ENCODE results near the gene MMP25.
"Not testable (repeated sequence)": the region's sequence is repeated elsewhere in the genome, so short reads cannot be mapped to it uniquely, and the experiment has no call there.

MMP25 gene

GRCh38 chr16:3029491-3030221 is 16.7 kb upstream of the MMP25 start:
- no peak for DNase-seq (ENCODE audit: low spot score)

DNA sequence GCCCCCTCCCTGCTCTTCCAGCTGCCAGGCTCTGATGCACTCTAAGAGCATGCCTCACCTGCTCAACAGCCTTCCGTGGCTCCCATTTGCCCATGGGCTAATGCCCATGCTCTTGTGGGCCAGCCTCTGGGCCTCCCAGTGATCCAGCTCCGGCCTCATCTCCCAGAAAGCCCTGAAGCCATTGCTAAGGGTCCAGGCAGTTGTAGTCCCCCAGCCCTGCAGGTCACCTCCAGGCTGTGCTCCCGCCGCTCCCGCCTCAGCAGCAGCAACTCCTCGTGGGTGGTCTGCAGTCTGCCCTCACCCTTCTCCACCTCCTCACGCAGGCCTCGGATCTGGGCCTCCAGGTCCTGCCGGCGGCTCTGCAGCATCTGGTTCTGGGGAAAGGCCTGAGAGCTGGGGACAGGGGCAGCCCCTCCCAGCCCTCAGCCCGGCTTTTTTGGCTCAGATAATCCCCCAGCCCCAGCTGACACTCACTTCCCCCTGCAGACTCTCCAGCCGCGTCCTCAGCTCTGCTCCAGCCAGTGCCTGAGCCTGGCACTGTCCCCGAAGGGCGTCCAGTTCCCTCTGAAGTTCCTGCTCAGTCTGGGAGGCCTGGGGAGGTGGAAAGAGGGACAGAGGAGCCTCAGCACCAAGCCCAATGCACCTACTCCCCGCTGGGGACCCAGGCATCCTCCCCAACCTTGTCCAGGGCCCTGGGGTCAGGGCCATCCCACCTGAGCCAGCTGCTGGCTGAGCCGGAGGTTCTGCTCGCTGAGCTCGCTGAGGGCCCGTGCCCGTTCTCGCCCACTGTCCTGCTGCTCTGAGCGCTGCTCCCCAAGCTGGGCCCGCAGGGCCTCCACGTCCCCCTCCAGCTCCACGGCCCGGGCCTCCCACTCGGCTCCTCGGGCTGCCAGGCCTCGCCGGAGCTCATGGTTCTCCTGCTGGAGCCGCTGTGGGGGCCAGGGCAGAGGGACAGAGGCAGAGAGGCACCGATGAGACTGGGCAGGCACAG is 15.8 kb upstream of the MMP25 start:
- no peak for DNase-seq (ENCODE audit: low spot score)

DNA sequence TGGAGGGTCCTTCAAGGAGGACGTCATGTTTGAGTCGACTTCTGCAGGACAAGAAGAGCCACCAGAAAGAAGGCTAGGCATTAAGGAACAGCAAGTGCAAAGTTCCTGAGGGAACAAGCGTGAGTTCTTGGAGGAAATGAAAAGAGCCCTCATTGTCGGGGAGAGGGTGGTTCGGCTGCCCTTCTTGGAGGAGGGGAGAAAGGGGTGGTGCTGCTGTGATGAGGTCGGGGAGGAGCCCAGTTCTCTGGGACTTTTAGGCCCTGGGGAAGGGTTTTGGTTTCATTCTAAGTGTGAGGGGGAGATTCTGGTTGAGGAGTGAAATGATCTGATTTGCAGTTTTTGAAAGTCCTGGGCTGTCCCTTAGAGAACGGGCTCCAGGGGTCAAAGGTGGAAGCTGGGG is 13.7 kb upstream of the MMP25 start:
- DNase-seq (ENCODE audit: low spot score), result no peak

DNA sequence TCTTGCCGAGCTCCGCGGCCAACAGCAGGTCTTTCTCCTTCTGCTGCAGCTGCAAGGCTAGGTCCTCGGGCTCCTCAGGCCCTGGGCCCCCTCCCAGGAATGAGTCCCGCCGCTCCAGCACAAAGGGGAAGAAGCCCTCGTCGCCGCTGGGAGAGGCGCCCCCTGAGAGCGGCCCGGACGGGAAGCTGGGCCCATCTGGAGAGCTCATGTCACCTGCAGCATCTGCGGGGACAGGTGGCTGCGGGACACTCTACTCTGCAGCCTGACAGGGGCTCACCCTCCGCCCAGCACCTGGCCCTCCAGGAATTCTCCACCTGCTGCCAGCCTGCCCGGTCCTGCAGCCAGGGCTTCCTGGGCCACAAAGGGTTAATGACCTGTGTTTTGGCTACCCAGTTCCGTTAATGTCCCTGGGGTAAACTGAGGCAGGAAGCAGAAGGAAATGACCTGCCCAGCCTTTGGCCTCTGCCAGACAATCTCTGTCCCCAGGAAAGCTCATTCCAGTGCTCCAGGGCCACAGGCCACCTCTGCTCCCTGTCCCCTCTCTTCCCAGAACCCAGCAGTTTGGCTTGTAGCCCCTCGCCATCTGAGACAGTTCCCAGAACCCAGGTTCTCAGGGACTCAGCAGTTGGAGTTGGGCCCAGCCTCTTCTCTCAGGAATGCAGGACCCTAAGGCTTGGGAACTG is 10.9 kb upstream of the MMP25 start:
- DNase-seq (ENCODE audit: low spot score), result no peak

DNA sequence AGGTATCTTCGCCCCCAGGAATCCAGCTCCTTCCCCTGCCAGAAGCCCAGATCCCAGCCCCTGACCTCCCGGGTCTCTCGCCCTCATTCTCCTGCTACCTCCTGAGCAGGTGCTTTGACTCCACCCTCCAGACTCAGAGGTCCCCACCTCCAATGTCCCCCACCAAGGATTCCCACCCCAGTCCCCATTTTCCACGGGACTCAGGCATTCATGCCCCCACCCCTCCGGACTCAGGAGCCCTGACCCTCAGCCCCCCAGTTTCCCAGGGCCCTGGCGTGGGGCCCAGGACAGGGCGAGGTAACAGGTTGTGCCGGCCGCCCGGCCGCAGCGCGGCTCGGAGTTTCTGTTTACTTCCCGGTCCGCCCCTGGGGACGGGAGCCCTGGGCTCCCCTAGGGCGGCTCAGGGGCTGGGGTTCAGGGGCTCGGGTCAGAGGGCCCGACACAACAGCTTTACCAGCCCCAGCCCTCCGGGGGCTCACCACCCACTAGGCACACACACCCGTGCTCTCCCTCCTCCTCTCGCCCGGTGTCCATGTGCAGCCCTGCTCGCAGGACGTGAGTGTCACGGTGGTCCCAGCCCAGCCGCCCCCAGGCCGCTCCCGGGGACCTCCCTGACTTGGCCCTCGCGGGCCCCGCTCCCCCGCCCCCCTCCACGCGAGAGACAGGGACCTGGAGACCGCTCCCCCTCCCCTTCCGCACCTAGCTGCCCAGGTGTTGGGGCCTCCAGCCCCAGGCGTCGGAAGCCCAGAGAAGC is 10.2 kb upstream of the MMP25 start:
- no peak for DNase-seq (ENCODE audit: low spot score)

- no peak for DNase-seq (ENCODE audit: low spot score)
Measured at GRCh38 chr16:3036726-3037315, 9.5 kb upstream of the MMP25 start, which contains the start of gene BICDL2. Gene BICDL2 (minus strand): TSS chr16:3036944. CDS start chr16:3035496, 1,448 bp downstream.

DNA sequence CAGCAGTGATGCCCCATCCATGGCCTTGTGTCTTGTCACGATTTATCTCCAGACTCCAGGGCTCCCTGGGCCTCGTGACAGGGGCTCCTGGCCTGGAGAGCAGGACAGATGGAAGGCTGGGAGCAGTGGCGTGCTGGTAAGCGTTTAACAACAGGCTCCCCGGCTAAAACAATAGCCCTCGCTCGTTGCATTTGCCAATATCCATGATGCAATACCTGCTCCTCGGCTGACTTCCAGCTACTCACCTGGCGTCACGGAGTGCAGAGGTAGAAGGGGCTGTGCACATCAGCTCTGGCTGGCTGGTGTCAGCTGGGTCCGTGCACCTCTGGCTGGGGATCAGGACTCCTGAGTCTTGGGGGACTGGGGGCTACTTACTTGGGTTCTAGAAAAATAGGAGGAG is 8.1 kb upstream of the MMP25 start:
- DNase-seq (ENCODE audit: low spot score), result no peak

GRCh38 chr16:3038896-3039295 is 7.5 kb upstream of the MMP25 start:
- DNase-seq (ENCODE audit: low spot score), result no peak

GRCh38 chr16:3042376-3042775 is 4.0 kb upstream of the MMP25 start:
- no peak for DNase-seq (ENCODE audit: low spot score)

DNA sequence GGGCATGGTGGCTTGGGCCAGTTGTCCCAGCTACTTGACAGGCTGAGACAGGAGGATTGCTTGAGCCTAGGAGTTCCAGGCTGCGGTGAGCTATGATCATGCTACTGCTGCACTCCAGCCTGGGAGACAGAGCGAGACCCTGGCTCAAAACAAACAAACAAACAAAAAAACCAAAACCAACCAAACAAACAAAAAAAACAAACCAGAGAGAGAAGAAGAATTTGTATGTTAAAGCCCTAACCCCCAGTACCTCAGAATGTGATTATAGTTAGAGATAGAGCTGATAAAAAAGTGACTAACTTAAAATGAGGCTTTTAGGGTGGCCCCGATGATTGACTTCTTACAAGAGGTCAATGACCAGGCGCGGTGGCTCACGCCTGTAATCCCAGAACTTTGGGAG is 1.7 kb upstream of the MMP25 start:
- no peak for DNase-seq (ENCODE audit: low spot score)

GRCh38 chr16:3046641-3047386 is 453 bp downstream of the MMP25 start:
- no peak for DNase-seq (ENCODE audit: low spot score)

GRCh38 chr16:3047387-3047720 is 993 bp downstream of the MMP25 start:
- no peak for DNase-seq (ENCODE audit: low spot score)

DNA sequence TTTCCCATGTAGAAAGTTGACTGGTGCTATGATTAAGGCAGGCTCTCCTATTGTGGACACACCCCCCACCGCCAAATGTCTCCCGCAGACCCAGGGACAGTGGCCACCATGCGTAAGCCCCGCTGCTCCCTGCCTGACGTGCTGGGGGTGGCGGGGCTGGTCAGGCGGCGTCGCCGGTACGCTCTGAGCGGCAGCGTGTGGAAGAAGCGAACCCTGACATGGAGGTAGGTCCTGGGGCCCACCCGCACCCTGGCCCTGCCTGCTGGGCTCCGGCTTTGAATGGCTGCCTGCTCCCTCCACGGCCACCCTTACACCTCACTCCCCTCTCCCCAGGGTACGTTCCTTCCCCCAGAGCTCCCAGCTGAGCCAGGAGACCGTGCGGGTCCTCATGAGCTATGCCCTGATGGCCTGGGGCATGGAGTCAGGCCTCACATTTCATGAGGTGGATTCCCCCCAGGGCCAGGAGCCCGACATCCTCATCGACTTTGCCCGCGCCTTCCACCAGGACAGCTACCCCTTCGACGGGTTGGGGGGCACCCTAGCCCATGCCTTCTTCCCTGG is 3.6 kb downstream of the MMP25 start:
- DNase-seq (ENCODE audit: low spot score), result no peak

DNA sequence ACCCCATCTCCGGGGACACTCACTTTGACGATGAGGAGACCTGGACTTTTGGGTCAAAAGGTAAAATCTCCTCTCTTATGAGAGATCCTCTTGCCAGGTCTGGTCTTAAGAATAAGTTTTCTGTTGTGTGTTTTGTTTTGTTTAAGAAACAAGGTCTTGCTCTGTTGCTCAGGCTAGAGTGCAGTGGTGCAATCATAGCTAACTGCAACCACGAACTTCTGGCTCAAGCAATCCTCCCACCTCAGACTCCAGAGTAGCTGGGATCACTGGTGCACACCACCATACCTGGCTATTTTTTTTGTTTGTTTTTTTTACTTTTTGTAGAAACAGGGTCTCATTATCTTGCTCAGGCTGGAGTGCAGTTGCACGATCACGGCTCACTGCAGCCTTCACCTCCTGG is 4.1 kb downstream of the MMP25 start:
- no peak for DNase-seq (ENCODE audit: low spot score)

- DNase-seq (ENCODE audit: low spot score), result no peak
Measured at GRCh38 chr16:3051009-3051408, 4.6 kb downstream of the MMP25 start.

DNA sequence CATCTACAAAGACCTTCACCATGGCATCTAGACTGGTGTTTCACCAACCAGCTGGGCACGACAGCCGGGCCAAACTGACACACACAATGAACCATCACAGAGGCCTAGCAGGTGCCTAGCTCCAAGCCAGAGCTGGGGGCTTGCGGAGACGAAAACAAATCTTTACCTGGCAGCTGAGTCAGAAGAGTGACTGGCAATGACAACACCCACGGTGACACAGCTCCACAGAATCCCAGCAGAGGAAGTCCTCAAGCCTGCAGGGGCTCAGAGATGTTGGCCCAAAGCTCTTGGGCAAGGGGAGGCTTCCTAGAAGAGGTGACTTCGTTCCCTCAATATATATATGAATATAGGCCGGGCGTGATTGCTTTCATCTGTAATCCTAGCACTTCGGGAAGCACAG is 5.1 kb downstream of the MMP25 start:
- DNase-seq (ENCODE audit: low spot score), result no peak

DNA sequence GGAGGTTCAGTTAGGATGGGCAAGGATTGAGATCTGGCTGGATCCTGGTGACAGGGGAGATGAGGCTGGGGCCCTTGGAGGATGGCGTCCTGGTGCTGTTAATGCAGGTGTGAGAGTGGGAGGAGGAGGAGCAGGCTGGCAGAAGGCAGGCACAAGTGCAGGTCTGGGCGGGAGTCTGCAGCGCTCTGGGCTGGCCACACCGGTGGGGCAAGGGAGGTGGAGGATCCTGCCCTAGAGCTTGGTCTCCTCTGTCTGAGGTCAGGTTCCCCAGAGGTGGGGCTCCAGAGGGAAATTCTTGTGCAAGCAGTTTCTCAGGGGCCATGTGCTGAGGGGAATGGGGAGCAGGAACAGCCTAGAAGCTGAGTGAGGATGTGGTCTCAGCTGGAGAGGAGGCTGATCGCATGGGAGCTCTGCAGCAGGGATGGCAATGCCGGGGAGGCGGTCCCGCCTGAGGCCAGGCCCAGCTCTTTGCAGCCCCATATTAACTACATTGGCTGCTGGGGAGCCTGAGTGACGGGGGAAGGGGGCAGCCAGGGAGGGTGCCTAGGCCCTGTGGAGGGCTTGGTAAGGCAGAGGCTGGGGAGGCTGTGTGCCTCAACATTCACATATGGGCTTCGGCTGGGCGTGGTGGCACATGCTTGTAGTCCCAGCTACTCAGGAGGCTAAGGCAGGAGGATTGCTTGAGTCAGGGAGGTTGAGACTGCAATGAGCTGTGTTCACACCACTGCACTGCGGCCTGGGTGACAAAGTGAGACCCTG is 6.4 kb downstream of the MMP25 start:
- DNase-seq (ENCODE audit: low spot score), result not testable (repeated sequence)

- not testable (repeated sequence) for DNase-seq (ENCODE audit: low spot score)
Measured at GRCh38 chr16:3053330-3053710, 7.0 kb downstream of the MMP25 start.

DNA sequence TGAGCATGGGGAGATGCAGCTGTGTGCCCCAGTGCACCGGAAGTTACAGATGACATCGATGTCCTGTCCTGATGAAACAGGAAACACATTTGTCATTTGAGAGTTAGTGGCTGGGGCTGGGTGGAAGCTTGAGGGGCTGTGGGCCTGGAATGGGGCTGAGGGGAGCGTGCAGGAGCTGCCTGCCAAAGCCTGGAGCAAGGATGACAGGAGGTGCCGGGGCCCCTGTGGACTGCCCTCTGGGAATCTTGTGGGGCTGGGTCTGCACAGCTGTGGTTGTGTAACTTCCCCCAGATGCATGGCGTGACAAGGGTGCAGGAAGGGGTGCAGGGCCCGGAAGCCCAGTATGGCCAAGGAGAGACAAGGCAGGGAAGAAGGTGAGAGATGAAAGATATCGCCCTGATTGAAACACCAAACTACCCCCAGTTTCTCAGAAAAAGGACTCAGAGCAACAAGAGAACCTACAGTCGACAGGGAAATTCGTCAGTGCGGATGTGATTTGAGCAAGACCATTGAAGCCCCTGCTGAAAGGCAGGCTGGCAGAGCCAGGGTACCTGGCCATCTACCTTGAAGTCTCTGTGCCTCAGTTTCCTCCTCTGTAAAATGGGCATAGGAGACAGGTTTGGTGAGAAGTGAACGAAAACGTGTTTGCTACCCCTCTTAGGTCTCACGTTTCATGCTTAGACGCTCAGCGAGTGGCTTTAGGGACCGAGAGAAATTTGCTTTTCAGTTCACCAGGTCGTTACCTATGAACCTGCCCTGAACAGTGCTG is 8.8 kb downstream of the MMP25 start:
- no peak for DNase-seq (ENCODE audit: low spot score)
